ENCODE measurements around the gene ARHGAP6.

ARHGAP6 gene

DNA sequence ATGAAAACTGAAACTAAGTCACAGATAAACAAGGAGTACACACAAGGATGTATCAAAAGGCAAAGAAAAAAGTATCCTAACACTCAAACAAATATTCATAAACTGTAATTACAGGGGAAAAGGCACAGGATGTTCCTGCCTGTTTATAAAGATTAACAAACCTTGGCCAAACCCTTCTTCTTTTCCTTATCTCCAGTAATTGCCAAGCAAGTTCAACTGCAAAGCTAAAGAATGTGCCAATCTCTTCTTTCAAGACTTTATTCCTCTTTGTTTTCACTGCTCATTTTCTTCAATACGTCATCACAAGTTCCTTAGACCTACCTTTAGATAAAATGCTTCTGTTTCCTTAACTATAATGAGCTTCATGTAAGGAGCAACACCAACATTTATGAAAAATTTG is 201.3 kb downstream of the ARHGAP6 start:
- DNase-seq (ENCODE audit: extremely low read depth, low read depth), result no peak
- no peak for TF ChIP-seq CTCF (IDR thresholded peaks at IDR 0.05; ENCODE audit: low read depth, low read length)

DNA sequence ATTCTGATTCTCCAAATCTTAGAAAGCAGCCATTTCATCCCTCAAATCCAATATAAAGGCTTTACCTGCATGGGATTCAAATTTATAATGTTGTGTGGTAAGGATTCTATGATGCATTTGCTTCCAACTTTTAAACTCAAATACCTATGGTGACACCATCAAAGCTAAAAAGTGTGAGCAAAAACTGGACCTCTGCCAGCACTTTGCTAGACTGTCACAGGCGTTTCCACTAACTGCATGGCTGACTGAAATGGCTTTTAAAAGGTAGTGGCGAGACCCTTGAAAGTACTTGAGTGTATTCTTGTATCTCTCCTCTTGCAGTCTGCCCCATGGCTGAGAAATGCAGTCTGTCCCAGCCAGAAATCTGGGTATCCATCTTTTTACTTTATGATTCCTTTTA is 203.1 kb downstream of the ARHGAP6 start:
- no peak for TF ChIP-seq CTCF (IDR thresholded peaks at IDR 0.05; ENCODE audit: low read depth, low read length)
- no peak for DNase-seq (ENCODE audit: extremely low read depth, low read depth)

- no peak for TF ChIP-seq CTCF (IDR thresholded peaks at IDR 0.05; ENCODE audit: low read depth, low read length)
- DNase-seq (ENCODE audit: extremely low read depth, low read depth), result no peak
These were observed 203.6 kb downstream of the ARHGAP6 start for GRCh38 chrX:11462136-11462535.

- no peak for TF ChIP-seq CTCF (IDR thresholded peaks at IDR 0.05; ENCODE audit: low read depth, low read length)
- DNase-seq (ENCODE audit: extremely low read depth, low read depth), result no peak
These were observed 204.3 kb downstream of the ARHGAP6 start for GRCh38 chrX:11461201-11462001.

- TF ChIP-seq CTCF (IDR thresholded peaks at IDR 0.05; ENCODE audit: low read depth, low read length), result no peak
- DNase-seq (ENCODE audit: extremely low read depth, low read depth), result no peak
These were observed 205.4 kb downstream of the ARHGAP6 start for GRCh38 chrX:11460347-11460746.

GRCh38 chrX:11458170-11458569 is 207.6 kb downstream of the ARHGAP6 start:
- no peak for DNase-seq (ENCODE audit: extremely low read depth, low read depth)
- TF ChIP-seq CTCF (IDR thresholded peaks at IDR 0.05; ENCODE audit: low read depth, low read length), result no peak

DNA sequence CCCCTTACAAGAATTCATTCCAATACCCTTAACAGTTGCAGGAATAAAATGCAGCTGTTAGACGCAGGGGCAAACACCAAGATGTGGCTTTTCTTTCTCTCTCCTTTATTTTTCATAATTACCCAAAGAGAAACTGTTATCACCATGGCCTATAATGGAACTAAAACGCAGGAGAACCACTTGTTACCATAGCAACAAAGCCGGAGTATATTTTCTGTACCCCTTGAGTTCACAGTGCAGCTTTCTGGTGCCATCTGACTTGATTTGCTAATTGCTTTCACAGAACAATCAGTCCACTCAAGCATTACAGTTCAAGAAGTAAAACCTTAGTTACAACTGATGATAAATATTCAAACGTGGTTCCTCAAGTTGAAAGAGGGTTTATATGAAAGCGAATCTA is 214.6 kb downstream of the ARHGAP6 start:
- no peak for TF ChIP-seq CTCF (IDR thresholded peaks at IDR 0.05; ENCODE audit: low read depth, low read length)
- no peak for DNase-seq (ENCODE audit: extremely low read depth, low read depth)
